OCI-LY7 (cell line): ENCODE results near the gene IL17RE. TPM values are rescaled to one million over a fixed set of nuclear protein-coding genes. Genes with fewer than 3 reads are reported as not detected.

ENCODE experiments used
- BruUV-seq: library from RNA; stranded (reverse); fragments of 400-500 nt; replicated peaks from 2 replicates; lab custom pipeline; 2021; lab: Mats Ljungman, UMichigan
- CTCF ChIA-PET: fragments of 300-600 bp; sonication (Branson Sonifier 250); formaldehyde crosslinking; loops from one replicate; lab custom pipeline; 2022; ENCODE audit warnings: antibody characterized with exemption; ENCODE audit not compliant: unreplicated experiment; lab: Charles Lee
- POLR2A ChIA-PET: fragments of 300-600 bp; sonication (Branson Sonifier 250); formaldehyde crosslinking; loops from one replicate; lab custom pipeline; 2022; ENCODE audit warnings: antibody characterized with exemption; lab: Charles Lee
- DNase-seq: peaks from one replicate; pipeline ENCODE4 v3.0.0-alpha.2; 2015; ENCODE audit warnings: low spot score
- H2AFZ ChIP-seq: fragments of 200-600 bp; sonication (generic), shearing (Covaris generic); 2 replicates; pipeline ENCODE4 v1.6.1; 2014; ENCODE audit warnings: mild to moderate bottlenecking, antibody characterized with exemption, low read length, moderate library complexity
- H3K27ac ChIP-seq: fragments of 200-600 bp; sonication (generic); 2 replicates; pipeline ENCODE4 v1.5.1; 2014; ENCODE audit warnings: mixed run types, low read depth, mild to moderate bottlenecking, moderate library complexity, low read length, inconsistent platforms; ENCODE audit not compliant: poor library complexity, severe bottlenecking
- H3K36me3 ChIP-seq: fragments of 200-600 bp; sonication (generic); 2 replicates; pipeline ENCODE4 v1.6.1; 2014; ENCODE audit warnings: mild to moderate bottlenecking, antibody characterized with exemption, low read length, moderate library complexity, mixed read lengths; ENCODE audit not compliant: insufficient read depth
- H3K4me1 ChIP-seq: fragments of 200-600 bp; sonication (generic); 2 replicates; pipeline ENCODE4 v1.5.1; 2014; ENCODE audit warnings: mild to moderate bottlenecking, low read length; ENCODE audit not compliant: insufficient read depth, poor library complexity, severe bottlenecking
- H3K4me2 ChIP-seq: fragments of 200-600 bp; sonication (generic); 2 replicates; pipeline ENCODE4 v1.6.1; 2014; ENCODE audit warnings: mild to moderate bottlenecking, low read length
- H3K4me3 ChIP-seq: fragments of 200-600 bp; sonication (generic); 2 replicates; pipeline ENCODE4 v1.5.1; 2014; ENCODE audit warnings: mild to moderate bottlenecking, low read depth, low read length; ENCODE audit not compliant: poor library complexity, severe bottlenecking
- H3K79me2 ChIP-seq: fragments of 200-600 bp; sonication (generic); 2 replicates; pipeline ENCODE4 v1.6.1; 2016; ENCODE audit warnings: low read depth, mild to moderate bottlenecking, low read length, moderate library complexity, mixed read lengths; ENCODE audit not compliant: insufficient read depth
- H3K9me2 ChIP-seq: fragments of 200-600 bp; sonication (generic); 2 replicates; pipeline ENCODE4 v1.6.1; 2016; ENCODE audit warnings: mild to moderate bottlenecking, low read length, mixed read lengths; ENCODE audit not compliant: insufficient read depth
- H3K9me3 ChIP-seq: fragments of 200-600 bp; sonication (generic); 2 replicates; pipeline ENCODE4 v1.6.1; 2014; ENCODE audit warnings: mild to moderate bottlenecking, mixed run types, low read length, mixed read lengths
- H4K20me1 ChIP-seq: fragments of 200-600 bp; sonication (generic); 2 replicates; pipeline ENCODE4 v1.6.1; 2014; ENCODE audit warnings: mild to moderate bottlenecking, antibody characterized with exemption, low read length, moderate library complexity, mixed read lengths; ENCODE audit not compliant: insufficient read depth
- EZH2phosphoT487 ChIP-seq: fragments of 200-600 bp; sonication (generic); IDR thresholded peaks from 2 replicates; pipeline ENCODE4 v1.6.1; 2018; ENCODE audit warnings: low read depth, borderline replicate concordance, mild to moderate bottlenecking, mixed run types, antibody characterized with exemption, low read length, moderate library complexity, mixed read lengths
- intact Hi-C: fragments of 100-400 bp; cut with micrococcal nuclease; formaldehyde crosslinking; loops from one replicate; pipeline ENCODE4 v1.10.0; 2022; ENCODE audit not compliant: unreplicated experiment
- total RNA-seq, 2 experiments: library from RNA; depleted of rRNA in 1 of 2; stranded (reverse); fragments of >200 nt in 1 of 2; shearing (Covaris generic) in 1 of 2; gene quantifications; 2 replicates each; pipeline ENCODE4 v1.2.3, GENCODE V29; 2014 to 2022
- TF ChIP-seq, protein P1 (sequence below): fragments of 200-600 bp; sonication (generic); conservative IDR thresholded peaks from 2 replicates; pipeline ENCODE4 v1.5.1; 2014; ENCODE audit warnings: mild to moderate bottlenecking, antibody characterized with exemption, low read length, moderate library complexity, mixed read lengths

IL17RE gene
- total RNA-seq, 2 experiments from 2014 or later: 0.06 to 1.1 TPM

DNA sequence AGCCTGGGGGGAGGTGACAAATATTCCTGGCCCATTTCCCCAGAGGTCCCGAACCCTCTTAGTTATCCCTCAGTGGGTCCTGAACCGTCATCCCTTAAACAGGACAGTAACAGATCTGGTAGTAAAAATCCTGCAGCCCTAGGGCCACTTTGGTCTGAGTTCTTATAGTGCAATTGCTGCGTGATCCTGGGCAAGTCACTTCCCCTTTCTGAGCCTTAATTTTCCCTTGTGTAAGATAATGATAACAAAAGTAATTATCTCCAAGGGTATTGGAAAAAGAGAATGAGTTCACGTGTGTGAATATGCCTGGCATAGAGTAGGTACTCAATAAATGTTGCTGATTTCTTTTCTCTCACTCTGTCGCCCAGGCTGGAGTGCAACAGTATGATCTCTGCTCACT is 15.2 kb upstream of the IL17RE start:
- Histone ChIP-seq H2AFZ (no peak overlapping the region), H3K36me3 (peaks cover 7% of the 10 kb centered on the region), H3K9me2 (no peaks in the 10 kb centered on the region), H3K79me2 (peaks cover 19% of the 10 kb centered on the region), H3K9me3 (no peaks in the 10 kb centered on the region), H3K4me3 (no peak overlapping the region), H3K4me2 (no peak overlapping the region), H4K20me1 (no peaks in the 10 kb centered on the region), H3K27ac (no peak overlapping the region), H3K4me1 (peaks cover 11% of the 10 kb centered on the region)
- no peak for DNase-seq
- POLR2A ChIA-PET: no interaction called here
- TF ChIP-seq, protein P1, sequence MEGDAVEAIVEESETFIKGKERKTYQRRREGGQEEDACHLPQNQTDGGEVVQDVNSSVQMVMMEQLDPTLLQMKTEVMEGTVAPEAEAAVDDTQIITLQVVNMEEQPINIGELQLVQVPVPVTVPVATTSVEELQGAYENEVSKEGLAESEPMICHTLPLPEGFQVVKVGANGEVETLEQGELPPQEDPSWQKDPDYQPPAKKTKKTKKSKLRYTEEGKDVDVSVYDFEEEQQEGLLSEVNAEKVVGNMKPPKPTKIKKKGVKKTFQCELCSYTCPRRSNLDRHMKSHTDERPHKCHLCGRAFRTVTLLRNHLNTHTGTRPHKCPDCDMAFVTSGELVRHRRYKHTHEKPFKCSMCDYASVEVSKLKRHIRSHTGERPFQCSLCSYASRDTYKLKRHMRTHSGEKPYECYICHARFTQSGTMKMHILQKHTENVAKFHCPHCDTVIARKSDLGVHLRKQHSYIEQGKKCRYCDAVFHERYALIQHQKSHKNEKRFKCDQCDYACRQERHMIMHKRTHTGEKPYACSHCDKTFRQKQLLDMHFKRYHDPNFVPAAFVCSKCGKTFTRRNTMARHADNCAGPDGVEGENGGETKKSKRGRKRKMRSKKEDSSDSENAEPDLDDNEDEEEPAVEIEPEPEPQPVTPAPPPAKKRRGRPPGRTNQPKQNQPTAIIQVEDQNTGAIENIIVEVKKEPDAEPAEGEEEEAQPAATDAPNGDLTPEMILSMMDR: no peak
- TF ChIP-seq EZH2phosphoT487: no peak
- CTCF ChIA-PET: no interaction called here
- no TSS peak for BruUV-seq
- intact Hi-C loops: no loop called here

DNA sequence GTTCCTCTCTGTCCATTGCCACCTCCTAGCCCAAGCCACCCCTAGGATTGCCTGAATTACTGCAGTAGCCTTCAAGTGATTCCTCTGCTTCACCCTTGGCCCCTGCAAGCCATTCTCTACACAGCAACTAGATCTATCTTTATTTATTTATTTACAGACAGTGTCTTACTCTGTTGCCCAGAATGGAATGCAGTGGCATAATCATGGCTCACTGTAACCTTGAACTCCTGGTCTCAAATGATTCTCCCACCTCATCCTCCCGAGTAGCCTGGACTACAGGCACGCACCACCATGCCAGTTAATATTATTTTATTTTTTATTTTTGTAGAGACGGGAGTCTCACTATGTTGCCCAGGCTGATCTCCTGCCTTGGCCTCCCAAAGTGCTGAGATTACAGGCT is 14.1 kb upstream of the IL17RE start:
- ChIA-PET POLR2A (no interaction called here), CTCF (no interaction called here)
- H3K9me2 ChIP-seq: no peaks in the 10 kb centered on the region
- H3K79me2 ChIP-seq: peaks cover 29% of the 10 kb centered on the region
- no peaks in the 10 kb centered on the region for H4K20me1 ChIP-seq
- intact Hi-C loops: no loop called here
- peaks cover 11% of the 10 kb centered on the region for H3K4me1 ChIP-seq
- H3K4me2 ChIP-seq: no peak overlapping the region
- no peak overlapping the region for H2AFZ ChIP-seq
- no TSS peak for BruUV-seq
- no peaks in the 10 kb centered on the region for H3K9me3 ChIP-seq
- no peak for TF ChIP-seq EZH2phosphoT487
- TF ChIP-seq, protein P1: no peak
- DNase-seq: no peak
- no peak overlapping the region for H3K4me3 ChIP-seq
- H3K27ac ChIP-seq: no peak overlapping the region
- peaks cover 17% of the 10 kb centered on the region for H3K36me3 ChIP-seq

DNA sequence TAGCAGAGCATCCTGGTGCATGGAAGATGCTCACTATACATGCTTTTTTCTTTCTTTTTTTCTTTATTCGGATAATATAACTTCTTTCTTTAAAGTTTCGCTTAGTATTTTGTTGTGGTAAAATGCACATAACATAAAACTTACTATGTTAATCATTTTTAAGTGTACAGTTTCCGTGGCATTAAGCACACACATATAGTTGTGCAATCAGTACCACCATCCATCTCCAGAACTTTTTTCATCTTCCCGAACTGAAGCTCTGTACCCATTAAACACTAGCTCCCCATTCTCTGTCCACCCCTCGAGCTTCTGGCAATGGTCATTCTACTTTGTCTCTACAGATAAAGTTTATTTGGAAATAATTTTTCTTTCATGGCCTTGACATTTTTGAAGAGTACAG is 13.2 kb upstream of the IL17RE start:
- Histone ChIP-seq H3K27ac (no peak overlapping the region), H3K4me2 (peak overlapping the region; percentile 67; the same call in 1 of the 2 replicates), H4K20me1 (no peaks in the 10 kb centered on the region), H3K4me3 (no peak overlapping the region), H3K4me1 (peaks cover 11% of the 10 kb centered on the region), H3K9me2 (no peaks in the 10 kb centered on the region), H3K36me3 (peaks cover 26% of the 10 kb centered on the region), H2AFZ (peak overlapping the region; percentile 92; the same call in 1 of the 2 replicates), H3K9me3 (no peaks in the 10 kb centered on the region), H3K79me2 (peaks cover 32% of the 10 kb centered on the region)
- DNase-seq: no peak
- intact Hi-C loops: no loop called here
- TF ChIP-seq, protein P1: no peak
- no peak for TF ChIP-seq EZH2phosphoT487
- CTCF ChIA-PET: no interaction called here
- POLR2A ChIA-PET: interaction anchor here (0.9 to 3.2 kb wide), 3 partner anchors 10 to 433 kb away, joined by 3 to 17 read pairs (median 4); partner anchors contain the start of gene CIDEC
- no TSS peak for BruUV-seq
